ENCODE measurements around the gene MAP2K2. TPM values are rescaled to one million over a fixed set of nuclear protein-coding genes. Genes with fewer than 3 reads are reported as not detected.

The MAP2K2 gene
- total and polyA plus RNA-seq, 2 donors (not counting 1 experiment from before 2014, with no cell fraction given): 138 to 181 TPM

DNA sequence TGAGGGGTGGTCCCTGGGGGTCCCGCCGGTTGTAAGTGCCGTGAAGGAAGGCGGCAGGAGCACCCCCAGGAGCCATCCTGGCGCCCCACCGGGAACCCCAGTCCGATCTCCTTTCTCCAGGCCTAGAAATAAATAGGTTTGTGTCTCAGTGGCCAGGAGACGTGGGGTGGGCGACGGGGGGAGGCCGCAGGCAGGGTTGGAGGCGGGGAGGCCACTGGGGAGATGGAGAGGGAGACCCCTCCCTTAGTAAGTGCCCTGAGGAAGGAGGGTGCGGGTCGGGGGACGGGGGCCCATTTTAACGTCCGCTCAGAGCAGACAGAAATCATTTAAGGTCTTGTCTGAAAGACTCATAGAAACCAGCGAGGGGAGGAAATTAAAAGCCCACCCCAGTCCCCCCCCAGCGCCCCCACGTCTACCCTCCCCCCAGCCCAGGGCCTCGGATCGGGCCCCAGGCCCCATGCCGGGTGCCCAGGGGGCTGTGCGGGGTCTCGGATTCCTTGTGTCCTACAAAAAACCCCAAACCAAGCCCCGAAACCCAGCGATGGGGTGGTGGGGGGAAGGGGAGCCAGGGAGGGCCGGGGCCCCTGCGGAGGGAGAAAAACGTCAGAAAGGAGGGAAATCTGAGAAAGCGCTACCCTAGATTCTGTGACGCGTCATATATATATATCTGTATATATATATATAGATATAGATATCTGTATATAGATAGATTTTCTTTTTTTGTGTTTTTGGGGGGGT lies 76.8 kb downstream of the MAP2K2 start:
- 96% methylated on average over 12 of the region's 33 CpGs for WGBS (ENCODE audit: insufficient coverage)
- no peak for DNase-seq
- peaks cover 4 to 37% of the 10 kb centered on the region in 2 experiments for H3K36me3 ChIP-seq (replicated peaks in 1 of 2; ENCODE audit: control extremely low read depth in 1 of 2, control insufficient read depth in 1 of 2, extremely low read depth in 1 of 2, insufficient read depth in 2 of 2, low read length in 1 of 2)
- peaks cover 76% of the 10 kb centered on the region for H3K79me2 ChIP-seq (ENCODE audit: control insufficient read depth, insufficient read depth, low read length)
- H3K4me3 ChIP-seq (ENCODE audit: control extremely low read depth in 1 of 5, extremely low read depth in 1 of 5, insufficient read depth in 1 of 5, low read depth in 2 of 5, low read length in 4 of 5): no peak overlapping the region
- H4K20me1 ChIP-seq (ENCODE audit: control insufficient read depth, insufficient read depth, low read length, poor library complexity, severe bottlenecking): peaks cover 90% of the 10 kb centered on the region
- Mint-ChIP-seq H3K4me1 (peaks cover 11% of the 10 kb centered on the region), H3K27me3 (no peaks in the 10 kb centered on the region), H3K9me3 (ENCODE audit: insufficient read depth) (no peaks in the 10 kb centered on the region), H3K27ac (no peak overlapping the region), H3K4me3 (no peak overlapping the region)
- no peak overlapping the region for H3K4me2 ChIP-seq (replicated peaks; ENCODE audit: low read depth, low read length, poor library complexity, severe bottlenecking)
- no peaks in the 10 kb centered on the region for H3K4me1 ChIP-seq (ENCODE audit: control insufficient read depth in 2 of 2, insufficient read depth in 2 of 2, low read length in 2 of 2)
- H3K9ac ChIP-seq (ENCODE audit: low read length): no peak overlapping the region
- intact Hi-C loops (cut with micrococcal nuclease): no loop called here
- TF ChIP-seq EZH2 (IDR thresholded peaks at IDR 0.05; ENCODE audit: borderline replicate concordance, insufficient read depth, low read depth, low read length, poor library complexity, severe bottlenecking): no peak
- TF ChIP-seq, protein P1, sequence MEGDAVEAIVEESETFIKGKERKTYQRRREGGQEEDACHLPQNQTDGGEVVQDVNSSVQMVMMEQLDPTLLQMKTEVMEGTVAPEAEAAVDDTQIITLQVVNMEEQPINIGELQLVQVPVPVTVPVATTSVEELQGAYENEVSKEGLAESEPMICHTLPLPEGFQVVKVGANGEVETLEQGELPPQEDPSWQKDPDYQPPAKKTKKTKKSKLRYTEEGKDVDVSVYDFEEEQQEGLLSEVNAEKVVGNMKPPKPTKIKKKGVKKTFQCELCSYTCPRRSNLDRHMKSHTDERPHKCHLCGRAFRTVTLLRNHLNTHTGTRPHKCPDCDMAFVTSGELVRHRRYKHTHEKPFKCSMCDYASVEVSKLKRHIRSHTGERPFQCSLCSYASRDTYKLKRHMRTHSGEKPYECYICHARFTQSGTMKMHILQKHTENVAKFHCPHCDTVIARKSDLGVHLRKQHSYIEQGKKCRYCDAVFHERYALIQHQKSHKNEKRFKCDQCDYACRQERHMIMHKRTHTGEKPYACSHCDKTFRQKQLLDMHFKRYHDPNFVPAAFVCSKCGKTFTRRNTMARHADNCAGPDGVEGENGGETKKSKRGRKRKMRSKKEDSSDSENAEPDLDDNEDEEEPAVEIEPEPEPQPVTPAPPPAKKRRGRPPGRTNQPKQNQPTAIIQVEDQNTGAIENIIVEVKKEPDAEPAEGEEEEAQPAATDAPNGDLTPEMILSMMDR (IDR thresholded peaks at IDR 0.05): no peak
- H3K27ac ChIP-seq (ENCODE audit: low read length in 2 of 2): no peak overlapping the region
- peaks cover 0 to 8% (median 0%) of the 10 kb centered on the region in 3 donors for H3K9me3 ChIP-seq (ENCODE audit: control extremely low read depth in 1 of 3, control insufficient read depth in 2 of 3, insufficient read depth in 1 of 3, low read length in 2 of 3)
- no peak overlapping the region for H2AFZ ChIP-seq (ENCODE audit: insufficient read depth, low read depth, low read length, poor library complexity, severe bottlenecking)
- H3K27me3 ChIP-seq (replicated peaks in 1 of 4; ENCODE audit: control extremely low read depth in 1 of 4, control insufficient read depth in 3 of 4, insufficient read depth in 4 of 4, low read length in 3 of 4): no peaks in the 10 kb centered on the region
- no peak for ATAC-seq (ENCODE audit: low read depth)
- ChIA-PET CTCF (no interaction called here), POLR2A (no interaction called here)

DNA sequence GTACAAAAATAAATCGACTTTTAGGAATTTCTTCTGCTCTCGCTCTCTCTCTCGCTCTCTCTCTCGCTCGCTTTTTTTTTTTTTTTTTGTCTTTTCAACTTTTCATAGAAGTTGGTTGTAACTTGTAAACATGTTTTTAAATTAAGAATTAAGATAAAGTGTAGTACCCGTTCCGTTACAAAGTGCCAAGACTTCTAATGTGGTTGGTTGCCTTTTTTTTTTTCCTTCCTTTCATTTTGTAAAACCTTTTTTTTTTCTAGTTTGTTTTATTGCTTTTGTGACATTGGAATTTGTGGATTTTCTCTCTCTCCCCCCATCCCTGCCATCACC lies 77.6 kb downstream of the MAP2K2 start:
- H3K79me2 ChIP-seq (ENCODE audit: control insufficient read depth, insufficient read depth, low read length): peaks cover 68% of the 10 kb centered on the region
- DNase-seq: no peak

More for the DNA sequence above, 77.6 kb downstream of the MAP2K2 start:
- no CpG with 5 or more reads among the region's 7 CpGs for WGBS (ENCODE audit: insufficient coverage)
- H3K27ac ChIP-seq (ENCODE audit: low read length in 2 of 2): no peak overlapping the region
- H3K4me1 ChIP-seq (ENCODE audit: control insufficient read depth in 2 of 2, insufficient read depth in 2 of 2, low read length in 2 of 2): no peaks in the 10 kb centered on the region
- H3K4me2 ChIP-seq (replicated peaks; ENCODE audit: low read depth, low read length, poor library complexity, severe bottlenecking): no peak overlapping the region
- H3K9ac ChIP-seq (ENCODE audit: low read length): no peak overlapping the region
- Mint-ChIP-seq H3K27me3 (no peaks in the 10 kb centered on the region), H3K4me3 (no peak overlapping the region), H3K4me1 (peaks cover 8% of the 10 kb centered on the region), H3K27ac (no peak overlapping the region), H3K9me3 (ENCODE audit: insufficient read depth) (no peaks in the 10 kb centered on the region)
- ChIA-PET POLR2A (no interaction called here), CTCF (no interaction called here)
- ATAC-seq (ENCODE audit: low read depth): no peak
- peaks cover 87% of the 10 kb centered on the region for H4K20me1 ChIP-seq (ENCODE audit: control insufficient read depth, insufficient read depth, low read length, poor library complexity, severe bottlenecking)
- no peak overlapping the region for H3K4me3 ChIP-seq (ENCODE audit: control extremely low read depth in 1 of 5, extremely low read depth in 1 of 5, insufficient read depth in 1 of 5, low read depth in 2 of 5, low read length in 4 of 5)
- TF ChIP-seq, protein P1 (IDR thresholded peaks at IDR 0.05): no peak
- no peak for TF ChIP-seq EZH2 (IDR thresholded peaks at IDR 0.05; ENCODE audit: borderline replicate concordance, insufficient read depth, low read depth, low read length, poor library complexity, severe bottlenecking)
- H3K27me3 ChIP-seq (replicated peaks in 1 of 4; ENCODE audit: control extremely low read depth in 1 of 4, control insufficient read depth in 3 of 4, insufficient read depth in 4 of 4, low read length in 3 of 4): no peaks in the 10 kb centered on the region
- intact Hi-C loops (cut with micrococcal nuclease): no loop called here
- no peak overlapping the region for H2AFZ ChIP-seq (ENCODE audit: insufficient read depth, low read depth, low read length, poor library complexity, severe bottlenecking)
- peaks cover 0 to 7% (median 0%) of the 10 kb centered on the region in 3 donors for H3K9me3 ChIP-seq (ENCODE audit: control extremely low read depth in 1 of 3, control insufficient read depth in 2 of 3, insufficient read depth in 1 of 3, low read length in 2 of 3)
- H3K36me3 ChIP-seq (replicated peaks in 1 of 2; ENCODE audit: control extremely low read depth in 1 of 2, control insufficient read depth in 1 of 2, extremely low read depth in 1 of 2, insufficient read depth in 2 of 2, low read length in 1 of 2): peaks cover 4 to 32% of the 10 kb centered on the region in 2 experiments

Data from B cell (primary cell).